ENCODE measurements around the gene NCBP3.

GRCh38 chr17:3808701-3809100 lies 37.3 kb downstream of the NCBP3 start:
- TF ChIP-seq, protein P1, sequence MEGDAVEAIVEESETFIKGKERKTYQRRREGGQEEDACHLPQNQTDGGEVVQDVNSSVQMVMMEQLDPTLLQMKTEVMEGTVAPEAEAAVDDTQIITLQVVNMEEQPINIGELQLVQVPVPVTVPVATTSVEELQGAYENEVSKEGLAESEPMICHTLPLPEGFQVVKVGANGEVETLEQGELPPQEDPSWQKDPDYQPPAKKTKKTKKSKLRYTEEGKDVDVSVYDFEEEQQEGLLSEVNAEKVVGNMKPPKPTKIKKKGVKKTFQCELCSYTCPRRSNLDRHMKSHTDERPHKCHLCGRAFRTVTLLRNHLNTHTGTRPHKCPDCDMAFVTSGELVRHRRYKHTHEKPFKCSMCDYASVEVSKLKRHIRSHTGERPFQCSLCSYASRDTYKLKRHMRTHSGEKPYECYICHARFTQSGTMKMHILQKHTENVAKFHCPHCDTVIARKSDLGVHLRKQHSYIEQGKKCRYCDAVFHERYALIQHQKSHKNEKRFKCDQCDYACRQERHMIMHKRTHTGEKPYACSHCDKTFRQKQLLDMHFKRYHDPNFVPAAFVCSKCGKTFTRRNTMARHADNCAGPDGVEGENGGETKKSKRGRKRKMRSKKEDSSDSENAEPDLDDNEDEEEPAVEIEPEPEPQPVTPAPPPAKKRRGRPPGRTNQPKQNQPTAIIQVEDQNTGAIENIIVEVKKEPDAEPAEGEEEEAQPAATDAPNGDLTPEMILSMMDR (IDR thresholded peaks at IDR 0.05) = no peak
- TF ChIP-seq POLR2A (IDR thresholded peaks at IDR 0.05) = no peak

Data from ovary (tissue), 3 donors.